Stimulated activated naive CD8-positive, alpha-beta T cell treated with anti-CD3 and anti-CD28 coated beads, Interleukin-15, Interleukin-2, amounts not matched to agents 100 ng/mL and 50 ng/mL, for 24 hours (primary cell): ENCODE measurements around the gene EPHA6.

ENCODE experiments used
- H3K27ac Mint-ChIP-seq: one replicate; pipeline ENCODE4 v1.8.0; 2021; ENCODE audit warnings: mild to moderate bottlenecking, mixed read lengths
- H3K27me3 Mint-ChIP-seq: one replicate; pipeline ENCODE4 v1.8.0; 2021; ENCODE audit warnings: mixed read lengths
- H3K36me3 Mint-ChIP-seq: one replicate; pipeline ENCODE4 v1.8.0; 2021; ENCODE audit warnings: low read depth, mixed read lengths
- H3K4me1 Mint-ChIP-seq: one replicate; pipeline ENCODE4 v1.8.0; 2021; ENCODE audit warnings: low read depth, mixed read lengths
- H3K4me3 Mint-ChIP-seq: one replicate; pipeline ENCODE4 v1.8.0; 2021; ENCODE audit warnings: mild to moderate bottlenecking, mixed read lengths
- H3K9me3 Mint-ChIP-seq: one replicate; pipeline ENCODE4 v1.8.0; 2021; ENCODE audit warnings: mixed read lengths

Gene EPHA6

DNA sequence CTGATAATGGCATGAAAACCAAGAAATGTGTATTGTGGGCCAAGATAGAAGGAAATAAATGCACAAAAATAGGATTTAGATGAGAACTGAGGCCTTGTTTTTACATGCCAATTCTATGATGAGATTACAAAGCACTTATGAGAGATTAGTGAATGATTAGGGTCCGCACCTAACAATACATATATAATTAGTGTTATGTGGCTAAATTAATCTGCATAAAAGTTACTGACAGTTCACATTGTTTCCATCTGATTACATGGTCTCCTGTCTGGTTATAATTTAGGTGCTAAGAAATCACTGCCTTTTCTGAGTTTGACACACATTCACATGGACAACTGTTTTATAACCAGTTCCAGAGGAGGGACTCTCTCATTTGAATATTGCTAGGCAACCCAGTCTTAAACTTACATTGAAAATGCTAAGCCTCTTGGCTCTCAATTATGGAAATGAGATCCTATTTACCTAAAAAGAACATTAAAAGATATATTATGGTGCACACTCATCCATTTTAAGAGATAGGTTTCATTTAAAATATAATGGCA, 833.1 kb downstream of the EPHA6 start:
- Mint-ChIP-seq H3K36me3 (no peaks in the 10 kb centered on the region), H3K27ac (no peak overlapping the region), H3K9me3 (no peaks in the 10 kb centered on the region), H3K4me1 (no peaks in the 10 kb centered on the region), H3K27me3 (no peaks in the 10 kb centered on the region), H3K4me3 (no peak overlapping the region)

DNA sequence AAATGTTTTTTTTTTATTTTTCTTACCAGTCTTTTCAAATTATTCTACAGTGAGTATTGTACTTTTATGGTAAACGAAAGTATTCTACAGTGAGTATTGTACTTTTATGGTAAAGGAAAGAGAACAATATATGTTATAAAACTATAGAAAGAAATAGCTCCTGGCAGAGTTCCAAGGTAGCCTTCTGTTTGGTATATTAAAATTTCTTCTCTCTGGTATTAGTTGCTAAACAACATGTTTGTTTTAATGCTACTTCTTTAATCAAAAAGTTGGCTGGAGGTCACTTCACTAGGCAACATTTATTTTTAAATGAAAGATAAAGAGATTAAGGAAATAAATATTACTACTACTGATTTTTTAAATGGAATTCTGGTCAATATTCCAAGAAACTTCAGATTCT, 841.6 kb downstream of the EPHA6 start:
- Mint-ChIP-seq H3K9me3 (peaks cover 5% of the 10 kb centered on the region), H3K4me3 (no peak overlapping the region), H3K27me3 (peaks cover 4% of the 10 kb centered on the region), H3K36me3 (no peaks in the 10 kb centered on the region), H3K4me1 (no peaks in the 10 kb centered on the region), H3K27ac (no peak overlapping the region)

DNA sequence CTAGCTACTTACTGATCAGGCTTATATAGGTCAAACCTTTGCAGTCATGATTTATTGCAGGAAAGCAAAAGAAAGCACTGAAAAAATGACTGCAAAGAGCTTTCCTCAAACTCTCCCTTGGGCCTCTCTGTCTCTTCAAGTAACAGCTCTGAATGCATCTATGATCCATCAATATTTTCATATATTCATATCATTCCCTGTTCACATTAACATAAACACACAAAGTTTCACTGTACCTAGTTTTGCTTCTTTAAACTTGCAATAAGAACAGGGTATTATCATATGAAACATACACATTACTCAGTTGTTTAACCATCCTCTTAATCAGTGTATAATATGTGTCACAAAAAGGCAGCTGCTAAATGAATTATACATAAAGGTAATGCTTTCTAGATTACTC, 842.2 kb downstream of the EPHA6 start:
- H3K4me1 Mint-ChIP-seq = no peaks in the 10 kb centered on the region
- H3K4me3 Mint-ChIP-seq = no peak overlapping the region
- H3K9me3 Mint-ChIP-seq = peaks cover 5% of the 10 kb centered on the region
- H3K27ac Mint-ChIP-seq = no peak overlapping the region
- H3K36me3 Mint-ChIP-seq = no peaks in the 10 kb centered on the region
- H3K27me3 Mint-ChIP-seq = peaks cover 4% of the 10 kb centered on the region

DNA sequence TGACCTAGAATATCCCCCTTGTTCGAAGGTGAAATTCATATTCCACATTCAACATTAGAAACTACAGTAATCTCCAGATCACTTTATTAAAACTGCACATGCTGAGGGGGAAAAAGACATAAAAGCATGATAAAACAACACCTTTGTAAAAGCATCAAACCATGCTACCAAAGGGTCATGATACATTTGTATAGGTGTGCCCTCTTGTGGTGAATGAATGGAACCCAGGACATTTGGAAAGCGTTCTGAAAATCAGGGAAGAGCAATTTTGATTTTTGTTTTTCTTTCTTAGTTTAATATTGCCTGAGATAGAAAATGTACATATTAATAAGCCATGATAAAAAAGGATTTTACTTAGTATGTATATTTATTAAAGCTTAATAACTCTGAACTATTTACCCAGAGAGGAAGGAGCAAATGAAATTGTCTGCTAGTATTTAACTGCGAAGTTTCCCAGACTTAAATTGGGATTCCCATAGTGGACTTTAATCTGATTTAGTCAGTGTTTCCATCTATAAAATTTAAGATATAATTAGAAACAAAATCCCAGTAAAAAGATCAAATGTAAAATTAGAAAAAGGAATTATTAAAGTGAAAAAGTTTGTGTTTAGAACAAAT, 844.4 kb downstream of the EPHA6 start:
- peaks cover 4% of the 10 kb centered on the region for H3K27me3 Mint-ChIP-seq
- H3K4me3 Mint-ChIP-seq = no peak overlapping the region
- H3K36me3 Mint-ChIP-seq = no peaks in the 10 kb centered on the region
- no peak overlapping the region for H3K27ac Mint-ChIP-seq
- no peaks in the 10 kb centered on the region for H3K4me1 Mint-ChIP-seq
- peaks cover 5% of the 10 kb centered on the region for H3K9me3 Mint-ChIP-seq

DNA sequence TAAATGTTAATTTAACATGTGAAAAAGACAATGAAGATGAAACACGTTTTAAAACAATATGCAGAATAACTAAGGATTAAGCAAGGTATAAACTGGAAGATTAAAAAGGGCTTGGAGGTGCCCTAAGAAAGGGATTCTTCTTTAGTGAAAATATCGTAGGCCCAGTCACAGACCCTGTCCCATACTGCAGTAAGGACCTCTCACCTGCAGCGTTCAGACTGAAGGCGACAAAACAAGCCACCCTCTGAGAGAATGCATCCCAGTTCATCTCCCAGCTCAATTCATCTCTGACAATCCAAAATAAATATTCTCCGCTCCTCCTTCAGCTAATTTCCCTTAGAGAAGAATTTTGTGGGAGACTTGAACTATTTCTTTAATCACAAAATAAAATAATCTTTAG, 847.9 kb downstream of the EPHA6 start:
- Mint-ChIP-seq H3K27ac (no peak overlapping the region), H3K4me3 (no peak overlapping the region), H3K9me3 (no peaks in the 10 kb centered on the region), H3K27me3 (peaks cover 4% of the 10 kb centered on the region), H3K36me3 (no peaks in the 10 kb centered on the region), H3K4me1 (no peaks in the 10 kb centered on the region)

DNA sequence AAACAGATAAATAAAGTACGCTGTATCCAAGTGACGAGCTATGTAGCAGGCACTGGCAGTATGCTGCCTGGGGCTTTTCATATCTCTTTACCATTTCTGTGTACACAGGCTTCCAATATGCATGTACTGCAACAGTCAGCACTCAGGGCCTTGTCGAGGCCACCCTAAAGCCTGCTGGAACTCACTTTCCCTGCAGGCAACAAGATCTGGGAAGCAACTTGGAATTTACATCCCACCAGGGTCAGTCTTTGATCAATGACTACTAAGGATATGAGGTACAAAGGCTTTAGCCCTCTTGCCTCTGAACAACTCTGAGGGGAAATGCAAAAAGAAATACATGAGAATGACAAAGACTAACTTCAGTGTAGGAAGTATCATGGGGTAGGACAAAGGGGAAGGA, 848.4 kb downstream of the EPHA6 start:
- Mint-ChIP-seq H3K4me1 (no peaks in the 10 kb centered on the region), H3K27me3 (peaks cover 1% of the 10 kb centered on the region), H3K27ac (no peak overlapping the region), H3K4me3 (no peak overlapping the region), H3K36me3 (no peaks in the 10 kb centered on the region), H3K9me3 (no peaks in the 10 kb centered on the region)

DNA sequence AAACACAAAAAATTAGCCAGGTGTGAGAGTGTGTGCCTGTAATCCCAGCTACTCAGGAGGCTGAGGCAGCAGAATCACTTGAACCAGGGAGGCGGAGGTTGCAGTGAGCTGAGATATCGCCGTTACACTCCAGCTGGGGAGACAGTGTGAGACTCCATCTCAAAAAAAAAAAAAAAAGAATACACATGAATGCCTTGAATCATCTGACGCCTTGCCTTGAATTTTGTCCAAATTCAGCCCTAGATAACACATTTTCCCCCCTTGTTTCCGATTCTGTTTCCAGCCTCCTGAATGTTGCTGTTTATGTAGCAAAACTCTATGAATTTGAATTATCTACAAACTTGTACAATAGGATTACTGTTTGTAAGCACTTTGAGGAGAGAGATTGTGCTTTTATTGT, 851.5 kb downstream of the EPHA6 start:
- Mint-ChIP-seq H3K27ac (no peak overlapping the region), H3K4me3 (no peak overlapping the region), H3K27me3 (no peaks in the 10 kb centered on the region), H3K4me1 (no peaks in the 10 kb centered on the region), H3K36me3 (no peaks in the 10 kb centered on the region), H3K9me3 (no peaks in the 10 kb centered on the region)

DNA sequence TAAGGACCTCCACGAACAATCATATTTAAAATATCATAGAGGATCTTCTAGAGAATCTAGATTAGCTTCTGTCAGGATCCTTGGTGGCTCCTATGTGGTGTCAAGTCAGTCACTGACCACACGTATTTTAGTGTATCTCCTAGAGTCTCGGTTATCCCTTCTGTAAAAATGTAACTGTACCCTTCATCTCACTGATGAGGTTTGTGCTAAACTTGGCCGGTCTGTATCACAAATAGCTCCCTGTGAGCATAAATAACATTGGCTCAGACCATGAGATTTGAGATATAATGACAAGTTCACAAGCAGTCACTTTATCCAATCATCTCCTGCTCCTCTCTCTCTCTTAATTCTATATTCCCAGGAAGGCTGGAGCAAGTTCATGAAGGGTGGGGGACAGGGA, 856.6 kb downstream of the EPHA6 start:
- Mint-ChIP-seq H3K27ac (no peak overlapping the region), H3K4me1 (no peaks in the 10 kb centered on the region), H3K36me3 (no peaks in the 10 kb centered on the region), H3K27me3 (no peaks in the 10 kb centered on the region), H3K4me3 (no peak overlapping the region), H3K9me3 (no peaks in the 10 kb centered on the region)

DNA sequence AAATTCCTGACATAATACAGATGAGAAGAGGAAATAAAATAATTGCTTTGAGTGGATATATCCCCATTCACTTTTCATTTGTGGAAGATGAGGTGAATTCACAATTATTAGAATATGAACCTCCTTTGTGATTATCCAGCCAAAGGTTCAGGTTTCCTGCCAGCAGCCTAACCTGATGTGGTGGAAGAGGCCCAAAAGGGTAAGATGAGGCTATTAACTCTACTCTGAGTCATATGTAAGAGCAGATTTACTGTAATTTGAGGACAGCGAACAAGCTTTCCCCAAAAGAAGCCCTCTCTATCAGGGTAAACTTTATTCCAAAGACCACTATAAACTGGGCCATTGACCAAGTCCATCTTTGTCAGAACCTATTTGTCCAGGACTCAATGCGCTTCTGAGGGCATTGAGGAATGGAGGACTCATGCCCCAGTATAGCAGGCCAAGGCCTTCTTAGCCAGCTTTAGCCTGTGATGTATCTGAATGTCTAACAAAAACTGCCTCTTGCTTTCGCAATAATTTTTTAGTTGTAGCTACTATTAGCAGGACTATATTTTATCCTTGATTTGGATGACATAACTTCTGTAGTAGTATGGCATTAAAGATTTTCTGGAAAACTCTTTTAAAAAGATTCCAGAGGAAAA, 859.1 kb downstream of the EPHA6 start:
- Mint-ChIP-seq H3K36me3 (no peaks in the 10 kb centered on the region), H3K4me3 (no peak overlapping the region), H3K9me3 (no peaks in the 10 kb centered on the region), H3K27ac (no peak overlapping the region), H3K27me3 (no peaks in the 10 kb centered on the region), H3K4me1 (no peaks in the 10 kb centered on the region)

DNA sequence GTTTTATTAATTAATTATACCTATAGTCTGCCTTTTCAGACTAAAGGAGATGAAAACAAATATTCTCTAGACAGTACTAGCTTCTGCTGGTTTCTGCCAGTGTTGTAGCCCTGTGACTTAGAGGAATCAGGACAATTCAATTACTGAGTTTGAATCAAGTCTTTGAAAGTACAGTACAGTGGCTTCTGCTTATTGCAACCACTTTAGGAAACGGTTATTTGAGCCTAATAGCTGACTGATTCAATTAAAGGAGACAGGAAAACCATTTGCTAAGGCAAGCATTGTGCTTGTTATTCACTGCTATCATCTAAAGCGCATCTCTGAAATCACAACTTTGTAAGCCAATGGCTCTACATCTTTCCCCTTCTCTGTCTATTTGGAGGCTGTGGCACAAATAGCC, 860.1 kb downstream of the EPHA6 start:
- H3K4me3 Mint-ChIP-seq = no peak overlapping the region
- H3K4me1 Mint-ChIP-seq = no peaks in the 10 kb centered on the region
- no peaks in the 10 kb centered on the region for H3K27me3 Mint-ChIP-seq
- no peak overlapping the region for H3K27ac Mint-ChIP-seq
- H3K9me3 Mint-ChIP-seq = no peaks in the 10 kb centered on the region
- no peaks in the 10 kb centered on the region for H3K36me3 Mint-ChIP-seq

DNA sequence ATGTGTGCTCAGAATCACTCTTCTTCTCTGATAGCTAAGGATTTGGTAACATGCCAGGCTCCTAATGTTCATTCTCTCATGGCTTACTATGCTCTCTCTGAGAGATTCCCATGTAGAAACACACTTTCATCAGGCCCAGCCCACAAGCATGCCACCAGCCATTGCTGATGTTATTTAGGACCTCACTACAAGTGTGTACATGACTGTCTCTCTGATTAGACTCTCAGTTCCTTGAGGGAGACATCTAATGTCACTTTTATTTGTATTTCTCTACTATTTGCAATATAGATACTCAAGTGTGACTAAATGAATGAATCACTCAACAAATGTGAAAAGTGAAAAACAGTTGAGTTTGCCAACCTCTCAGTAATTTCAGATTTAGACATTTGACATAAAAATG, 865.8 kb downstream of the EPHA6 start:
- H3K36me3 Mint-ChIP-seq = no peaks in the 10 kb centered on the region
- no peak overlapping the region for H3K27ac Mint-ChIP-seq
- no peaks in the 10 kb centered on the region for H3K4me1 Mint-ChIP-seq
- H3K4me3 Mint-ChIP-seq = no peak overlapping the region
- no peaks in the 10 kb centered on the region for H3K9me3 Mint-ChIP-seq
- peaks cover 4% of the 10 kb centered on the region for H3K27me3 Mint-ChIP-seq

DNA sequence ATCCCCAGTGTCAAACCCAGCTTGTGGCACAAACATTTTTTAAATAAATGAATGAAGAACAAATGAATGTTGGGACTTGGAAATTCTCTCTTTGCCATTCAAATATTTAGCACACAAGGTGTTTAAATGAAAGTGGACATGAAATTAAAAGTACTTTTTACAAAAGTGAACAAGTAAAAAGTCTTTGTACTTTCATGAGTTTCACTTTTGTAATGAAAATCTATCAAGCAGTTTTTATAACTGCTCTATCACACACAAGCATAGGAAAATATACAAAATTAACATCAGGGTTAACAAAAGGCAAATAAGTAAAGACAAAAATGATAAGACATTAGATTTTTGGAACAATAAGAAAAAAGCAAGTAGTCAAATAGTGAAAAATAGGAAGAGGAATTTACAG, 866.3 kb downstream of the EPHA6 start:
- H3K36me3 Mint-ChIP-seq = no peaks in the 10 kb centered on the region
- H3K27ac Mint-ChIP-seq = no peak overlapping the region
- H3K27me3 Mint-ChIP-seq = peaks cover 8% of the 10 kb centered on the region
- H3K9me3 Mint-ChIP-seq = no peaks in the 10 kb centered on the region
- no peak overlapping the region for H3K4me3 Mint-ChIP-seq
- no peaks in the 10 kb centered on the region for H3K4me1 Mint-ChIP-seq

DNA sequence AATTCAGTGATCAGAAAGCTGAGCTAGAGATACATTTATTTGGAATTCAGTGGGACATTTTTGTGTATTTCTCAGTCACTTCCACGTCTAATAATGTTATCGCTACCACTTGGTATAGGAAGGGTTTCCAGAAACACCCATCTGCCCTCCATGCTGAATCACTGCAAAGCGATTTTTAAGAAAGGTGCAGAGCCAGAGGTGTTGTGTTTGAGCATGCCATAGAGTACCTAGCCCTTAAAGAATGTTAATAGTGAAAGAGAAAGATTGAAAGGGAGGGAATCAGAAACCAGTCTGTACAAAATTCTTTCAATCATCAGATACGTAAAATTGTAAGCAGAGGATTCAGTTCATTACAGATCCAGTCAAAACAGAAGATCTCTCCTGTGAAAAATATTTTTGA, 870.1 kb downstream of the EPHA6 start:
- Mint-ChIP-seq H3K4me3 (no peak overlapping the region), H3K36me3 (no peaks in the 10 kb centered on the region), H3K4me1 (no peaks in the 10 kb centered on the region), H3K27ac (no peak overlapping the region), H3K9me3 (no peaks in the 10 kb centered on the region), H3K27me3 (peaks cover 8% of the 10 kb centered on the region)

DNA sequence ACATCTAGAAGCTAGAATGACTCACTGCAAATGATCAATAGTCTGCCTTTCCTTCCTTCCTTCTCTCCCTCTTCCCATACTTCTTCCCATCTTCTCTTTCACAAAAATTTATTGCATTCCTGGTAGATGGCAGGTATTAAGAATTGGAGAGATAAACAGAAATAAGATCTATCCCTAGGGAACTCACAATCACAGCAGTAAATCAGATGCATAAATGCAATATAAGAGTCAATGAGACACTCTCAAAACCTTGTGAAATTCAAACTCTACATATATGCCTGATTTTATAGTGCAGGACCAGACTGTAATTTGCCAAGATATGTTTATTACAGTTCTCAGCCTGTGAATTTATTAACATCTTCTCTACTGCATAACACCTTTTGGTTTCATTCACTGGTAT, 871.9 kb downstream of the EPHA6 start:
- no peak overlapping the region for H3K27ac Mint-ChIP-seq
- no peaks in the 10 kb centered on the region for H3K4me1 Mint-ChIP-seq
- no peaks in the 10 kb centered on the region for H3K9me3 Mint-ChIP-seq
- H3K36me3 Mint-ChIP-seq = no peaks in the 10 kb centered on the region
- no peak overlapping the region for H3K4me3 Mint-ChIP-seq
- peaks cover 9% of the 10 kb centered on the region for H3K27me3 Mint-ChIP-seq

DNA sequence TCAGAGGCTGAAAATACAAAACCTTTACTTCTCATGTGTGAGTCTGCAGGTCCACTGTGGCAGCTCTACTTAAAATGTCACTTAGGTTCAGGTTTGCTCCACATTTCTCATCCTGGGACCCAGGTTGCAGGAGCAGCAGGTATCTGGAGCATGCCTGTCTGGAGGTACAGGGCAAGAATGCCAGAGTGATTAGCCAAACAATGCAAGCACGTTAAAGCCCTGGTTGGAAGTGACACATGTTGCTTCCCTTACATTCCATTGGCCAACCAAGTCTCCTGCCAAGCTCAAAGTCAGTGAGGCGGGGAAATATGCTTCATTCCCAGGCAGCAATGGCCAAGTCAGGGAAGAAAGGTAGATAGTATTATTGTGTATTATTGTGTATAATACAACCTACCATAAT, 873.3 kb downstream of the EPHA6 start:
- Mint-ChIP-seq H3K4me3 (no peak overlapping the region), H3K9me3 (no peaks in the 10 kb centered on the region), H3K27me3 (peaks cover 9% of the 10 kb centered on the region), H3K4me1 (no peaks in the 10 kb centered on the region), H3K27ac (no peak overlapping the region), H3K36me3 (no peaks in the 10 kb centered on the region)

DNA sequence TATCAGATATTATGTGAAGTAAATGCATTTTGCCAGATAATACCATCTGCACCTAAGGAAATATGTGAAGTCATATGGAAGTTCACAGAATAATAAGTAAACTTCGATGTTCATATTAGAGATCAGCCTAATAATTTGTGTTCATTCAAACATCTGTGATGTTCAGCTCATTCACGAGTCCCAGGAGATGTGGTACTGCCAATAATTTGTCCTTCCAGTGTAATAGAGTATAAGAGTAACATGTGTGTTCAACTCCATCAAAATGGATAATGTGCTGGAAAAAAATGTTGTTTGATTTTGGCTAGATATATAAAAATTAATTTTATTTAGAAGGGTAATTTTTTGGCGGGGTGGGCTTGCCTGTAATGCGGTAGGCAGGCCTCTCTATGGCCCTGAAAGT, 874.7 kb downstream of the EPHA6 start:
- Mint-ChIP-seq H3K4me1 (no peaks in the 10 kb centered on the region), H3K9me3 (no peaks in the 10 kb centered on the region), H3K27ac (no peak overlapping the region), H3K4me3 (no peak overlapping the region), H3K36me3 (no peaks in the 10 kb centered on the region), H3K27me3 (peaks cover 17% of the 10 kb centered on the region)
